ENCODE measurements around the gene SP140. TPM values are rescaled to one million over a fixed set of nuclear protein-coding genes. Genes with fewer than 3 reads are reported as not detected.

Gene SP140
- polyA plus RNA-seq, 4 donors: 0.40 to 1.3 (median 0.75) TPM

DNA sequence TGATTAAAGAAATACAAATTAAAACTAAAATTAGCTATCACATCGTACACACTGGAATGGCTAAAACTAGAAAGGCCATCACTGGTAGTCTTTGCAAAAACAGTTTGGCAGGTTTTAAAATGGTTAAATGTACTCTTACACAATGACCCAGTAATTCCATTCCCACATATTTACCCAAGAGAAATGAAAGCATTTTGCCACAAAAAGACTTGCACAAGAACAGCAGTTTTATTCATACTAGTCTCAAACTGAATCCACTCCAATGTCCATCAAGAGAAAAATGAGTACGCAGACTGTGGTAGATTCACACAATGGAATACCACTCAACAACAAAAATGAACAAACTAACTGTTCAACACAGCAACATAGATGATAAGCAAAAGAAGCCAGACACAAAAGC, 130.5 kb downstream of the SP140 start:
- no peak for DNase-seq (ENCODE audit: low read depth in 4 of 4, low spot score in 3 of 4)

DNA sequence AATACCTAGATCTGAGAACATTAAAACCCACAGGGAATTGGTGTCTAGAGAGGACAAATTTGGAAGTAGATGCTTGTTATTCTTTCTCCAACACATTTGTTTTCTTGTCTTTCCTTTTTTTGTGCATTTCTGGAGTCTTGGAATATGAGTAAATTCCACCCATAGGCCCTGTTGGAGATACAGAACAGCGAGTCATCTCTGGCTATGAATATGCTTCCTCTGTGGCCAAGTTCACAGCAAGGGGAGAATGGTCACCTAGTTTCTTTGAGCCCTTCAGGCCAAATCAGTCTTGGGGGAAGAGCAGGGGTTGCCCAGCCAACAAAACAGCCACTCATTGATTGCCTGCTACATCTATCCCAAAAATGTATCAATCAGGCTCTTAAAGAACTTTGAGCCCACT, 132.8 kb downstream of the SP140 start:
- DNase-seq (ENCODE audit: low read depth in 4 of 4, low spot score in 3 of 4): no peak

DNA sequence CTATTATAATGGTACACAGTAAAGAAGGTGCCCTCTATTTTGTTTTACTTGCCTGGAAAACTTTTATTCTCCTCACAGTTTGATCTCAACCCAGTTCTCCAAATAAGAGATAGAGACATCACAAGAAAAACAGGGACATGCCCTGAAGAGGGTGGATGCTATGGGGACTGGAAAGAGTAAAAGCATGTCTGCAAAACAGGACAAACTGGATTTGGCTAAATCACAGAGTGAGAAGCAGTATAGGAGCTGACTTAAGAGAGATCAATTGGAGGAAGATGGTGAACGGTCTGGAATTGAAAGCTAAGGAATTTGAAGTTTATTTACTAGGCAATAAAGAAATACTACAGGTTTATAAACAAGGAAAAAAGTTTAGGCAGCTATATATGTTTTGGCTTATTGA, 134.5 kb downstream of the SP140 start:
- DNase-seq (ENCODE audit: low read depth in 4 of 4, low spot score in 3 of 4): no peak

DNA sequence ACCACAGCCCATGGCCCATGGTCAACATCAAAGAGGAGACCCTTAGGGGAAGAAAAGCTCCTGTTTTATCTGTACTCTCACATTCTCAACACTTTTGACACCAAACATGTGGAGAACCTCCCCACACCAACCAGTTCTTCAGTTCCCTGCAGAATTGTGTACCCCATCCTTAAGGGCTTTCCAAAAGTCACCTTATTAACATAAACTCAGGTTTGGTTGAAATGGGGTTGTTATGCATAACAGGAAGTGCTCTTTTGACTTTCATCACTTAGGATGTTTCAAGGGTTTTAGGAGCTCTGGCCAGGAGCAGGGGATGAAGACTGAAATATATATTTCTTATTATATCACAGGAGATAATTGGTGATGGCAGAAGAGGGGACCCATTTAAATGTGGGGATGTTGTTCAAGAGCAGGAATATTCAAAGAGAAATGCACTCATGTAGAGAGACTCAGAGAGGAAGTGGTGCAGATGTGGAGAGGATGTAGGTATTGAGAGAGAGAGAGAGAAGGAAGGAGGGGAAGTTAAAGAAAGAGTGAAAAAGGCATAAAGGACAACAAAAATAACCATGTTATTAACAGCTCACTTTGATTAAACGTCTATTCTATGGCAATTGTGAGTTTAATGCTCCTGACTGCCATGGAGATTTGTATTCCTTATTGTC, 136.6 kb downstream of the SP140 start:
- DNase-seq (ENCODE audit: low read depth in 4 of 4, low spot score in 3 of 4): no peak

Other genes with a start within 250 kb of the SP140 start
- gene SLC16A14, start 156.8 kb upstream of the SP140 start, polyA plus RNA-seq (ENCODE audit: insufficient read length in 4 of 4): 1 to 10 TPM; 4.7 to 9.4 (median 7.5) TPM
- 10 to 100 TPM; 20.8 to 26.1 (median 22.8) TPM for gene SP110, start 5.8 kb upstream of the SP140 start, polyA plus RNA-seq (ENCODE audit: insufficient read length in 4 of 4)
- gene SP140L, start 101.5 kb downstream of the SP140 start, polyA plus RNA-seq (ENCODE audit: insufficient read length in 4 of 4): 10 to 100 TPM in 2 of 4 donors, 1 to 10 TPM in 2; 8.4 to 14.1 (median 11.4) TPM
- 10 to 100 TPM; 27.1 to 36.6 (median 30.6) TPM for gene SP100, start 190.5 kb downstream of the SP140 start, polyA plus RNA-seq (ENCODE audit: insufficient read length in 4 of 4)

All from left renal pelvis (tissue), 4 donors.